WTC11 (cell line): ENCODE data around the gene SEMA4D. TPM values are rescaled to one million over a fixed set of nuclear protein-coding genes. Genes with fewer than 3 reads are reported as not detected.
A peak's percentile ranks its signal among the peaks of the same experiment; 100 is the strongest.

Experiments
- ATAC-seq: fragments of 200-7000 bp; cut with Tn5 transposase; 2 replicates; pipeline ENCODE4 v1.10.0; 2021; ENCODE audit warnings: mild to moderate bottlenecking, moderate library complexity
- CTCF ChIA-PET: fragments of 300-600 bp; sonication (Branson Sonifier 250); formaldehyde crosslinking; loops from one replicate; lab custom pipeline; 2021; ENCODE audit warnings: antibody characterized with exemption; lab: Charles Lee
- POLR2A ChIA-PET: fragments of 350-600 bp; sonication (Branson Sonifier 250); formaldehyde crosslinking; loops from one replicate; lab custom pipeline; 2021; ENCODE audit warnings: antibody characterized with exemption; lab: Charles Lee
- DNase-seq: peaks from one replicate; pipeline ENCODE4 v3.0.0; 2021; ENCODE audit warnings: low spot score
- H3K27ac Mint-ChIP-seq: 2 replicates; pipeline ENCODE4 v1.8.0; 2021; ENCODE audit warnings: mixed read lengths
- H3K27me3 Mint-ChIP-seq: 2 replicates; pipeline ENCODE4 v1.8.0; 2021; ENCODE audit warnings: low read depth, mild to moderate bottlenecking, moderate library complexity, mixed read lengths
- H3K36me3 Mint-ChIP-seq: 2 replicates; pipeline ENCODE4 v1.8.0; 2021; ENCODE audit warnings: mixed read lengths
- H3K4me1 Mint-ChIP-seq: 2 replicates; pipeline ENCODE4 v1.8.0; 2022; ENCODE audit warnings: mixed read lengths
- H3K4me3 Mint-ChIP-seq: 2 replicates; pipeline ENCODE4 v1.8.0; 2021; ENCODE audit warnings: mild to moderate bottlenecking, moderate library complexity, mixed read lengths
- H3K9me3 Mint-ChIP-seq: 2 replicates; pipeline ENCODE4 v1.8.0; 2021; ENCODE audit warnings: mixed read lengths
- EMX1 ChIP-seq: fragments of 250-450 bp; sonication (Bioruptor Pico); IDR thresholded peaks from 2 replicates; pipeline ENCODE4 v1.8.0; 2021; ENCODE audit warnings: mild to moderate bottlenecking
- GTF2I ChIP-seq: fragments of 250-450 bp; sonication (Bioruptor Pico); conservative IDR thresholded peaks from 2 replicates; pipeline ENCODE4 v1.4.0; 2021; ENCODE audit warnings: mild to moderate bottlenecking
- NFYB ChIP-seq: sonication (generic); formaldehyde crosslinking; conservative IDR thresholded peaks from 2 replicates; pipeline ENCODE4 v1.8.0; 2022; ENCODE audit warnings: low read depth, missing genetic modification reagents
- NR2C2 ChIP-seq: sonication (generic); formaldehyde crosslinking; IDR thresholded peaks from 2 replicates; pipeline ENCODE4 v1.8.0; 2022; ENCODE audit warnings: mild to moderate bottlenecking, missing genetic modification reagents
- OVOL2 ChIP-seq: fragments of 250-450 bp; sonication (Bioruptor Pico); IDR thresholded peaks from 2 replicates; pipeline ENCODE4 v1.9.0; 2021; ENCODE audit warnings: mild to moderate bottlenecking, borderline replicate concordance
- SMAD4 ChIP-seq: sonication (generic); formaldehyde crosslinking; IDR thresholded peaks from 2 replicates; pipeline ENCODE4 v1.8.0; 2022; ENCODE audit warnings: mild to moderate bottlenecking, missing genetic modification reagents
- ZNF396 ChIP-seq: fragments of 250-450 bp; sonication (Bioruptor Pico); IDR thresholded peaks from 2 replicates; pipeline ENCODE4 v1.8.0; 2021; ENCODE audit warnings: mild to moderate bottlenecking, moderate library complexity, borderline replicate concordance
- ZNF416 ChIP-seq: fragments of 250-450 bp; sonication (Bioruptor Pico); IDR thresholded peaks from 2 replicates; pipeline ENCODE4 v1.9.0; 2021; ENCODE audit warnings: mild to moderate bottlenecking, inconsistent platforms
- total RNA-seq: library from RNA; stranded (reverse); gene quantifications from 3 replicates; pipeline ENCODE4 v1.2.3, GENCODE V29; 2021
- TF ChIP-seq, protein P1 (sequence below): fragments of 250-450 bp; sonication (Bioruptor Pico); IDR thresholded peaks from 2 replicates; pipeline ENCODE4 v1.9.0; 2021; ENCODE audit warnings: mild to moderate bottlenecking, borderline replicate concordance
- TF ChIP-seq, protein P2 (sequence below): fragments of 250-450 bp; sonication (Bioruptor Pico); IDR thresholded peaks from 2 replicates; pipeline ENCODE4 v1.9.0; 2021; ENCODE audit warnings: mild to moderate bottlenecking
- TF ChIP-seq, protein P3 (sequence below): fragments of 200-600 bp; IDR thresholded peaks from 2 replicates; pipeline ENCODE4 v1.8.0; 2022; ENCODE audit warnings: antibody characterized with exemption
- TF ChIP-seq, protein P4 (sequence below): sonication (generic); formaldehyde crosslinking; IDR thresholded peaks from 2 replicates; pipeline ENCODE4 v1.8.1; 2023; ENCODE audit warnings: mild to moderate bottlenecking, missing genetic modification reagents, borderline replicate concordance
- TF ChIP-seq, protein P5 (sequence below): sonication (generic); formaldehyde crosslinking; conservative IDR thresholded peaks from 2 replicates; pipeline ENCODE4 v1.8.1; 2022; ENCODE audit warnings: mild to moderate bottlenecking, missing genetic modification reagents
- TF ChIP-seq, protein P6 (sequence below): sonication (generic); formaldehyde crosslinking; IDR thresholded peaks from 2 replicates; pipeline ENCODE4 v1.8.1; 2022; ENCODE audit warnings: low read depth, mild to moderate bottlenecking, moderate library complexity, missing genetic modification reagents, borderline replicate concordance

The SEMA4D gene
- total RNA-seq, 1 experiment from 2014 or later = 67.8 TPM

DNA sequence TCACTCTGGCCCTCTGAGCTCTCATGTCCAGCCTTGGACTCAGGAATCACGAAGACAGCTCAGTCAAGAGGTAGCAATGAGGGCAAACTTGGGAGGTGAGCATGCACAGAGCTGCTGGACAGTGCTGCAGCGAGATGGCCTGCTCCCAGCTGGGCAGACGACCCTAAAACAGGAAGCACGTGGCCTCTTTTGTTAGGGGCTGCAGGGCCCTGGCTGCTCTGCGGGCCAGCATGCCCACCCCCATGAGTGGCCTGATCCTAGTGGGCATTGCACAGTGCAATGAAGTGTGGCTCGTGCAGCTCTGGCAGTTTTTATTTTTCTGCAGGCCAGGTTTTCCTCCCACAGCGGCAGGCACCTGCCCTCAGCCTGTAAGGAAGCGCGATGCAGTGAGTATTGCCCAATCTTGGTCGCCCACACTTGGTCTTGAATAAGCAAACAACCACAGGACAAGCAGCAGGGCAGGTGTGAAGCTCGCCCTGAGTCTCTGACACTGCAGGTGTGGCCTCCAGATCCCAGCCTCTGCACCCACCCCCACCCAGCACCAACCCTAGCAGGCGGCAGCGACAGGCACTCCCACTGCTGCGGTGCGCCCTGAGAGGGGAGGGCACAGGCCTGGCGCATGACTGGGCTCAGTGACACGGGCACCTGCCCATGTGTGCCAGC lies 60.8 kb downstream of the SEMA4D start:
- Mint-ChIP-seq H3K4me3 (no peak overlapping the region), H3K27ac (peak overlapping the region; percentile 100), H3K4me1 (peaks cover 90% of the 10 kb centered on the region), H3K9me3 (no peaks in the 10 kb centered on the region), H3K36me3 (no peaks in the 10 kb centered on the region; the same call in 1 of the 2 replicates), H3K27me3 (no peaks in the 10 kb centered on the region)
- TF ChIP-seq, protein P1, sequence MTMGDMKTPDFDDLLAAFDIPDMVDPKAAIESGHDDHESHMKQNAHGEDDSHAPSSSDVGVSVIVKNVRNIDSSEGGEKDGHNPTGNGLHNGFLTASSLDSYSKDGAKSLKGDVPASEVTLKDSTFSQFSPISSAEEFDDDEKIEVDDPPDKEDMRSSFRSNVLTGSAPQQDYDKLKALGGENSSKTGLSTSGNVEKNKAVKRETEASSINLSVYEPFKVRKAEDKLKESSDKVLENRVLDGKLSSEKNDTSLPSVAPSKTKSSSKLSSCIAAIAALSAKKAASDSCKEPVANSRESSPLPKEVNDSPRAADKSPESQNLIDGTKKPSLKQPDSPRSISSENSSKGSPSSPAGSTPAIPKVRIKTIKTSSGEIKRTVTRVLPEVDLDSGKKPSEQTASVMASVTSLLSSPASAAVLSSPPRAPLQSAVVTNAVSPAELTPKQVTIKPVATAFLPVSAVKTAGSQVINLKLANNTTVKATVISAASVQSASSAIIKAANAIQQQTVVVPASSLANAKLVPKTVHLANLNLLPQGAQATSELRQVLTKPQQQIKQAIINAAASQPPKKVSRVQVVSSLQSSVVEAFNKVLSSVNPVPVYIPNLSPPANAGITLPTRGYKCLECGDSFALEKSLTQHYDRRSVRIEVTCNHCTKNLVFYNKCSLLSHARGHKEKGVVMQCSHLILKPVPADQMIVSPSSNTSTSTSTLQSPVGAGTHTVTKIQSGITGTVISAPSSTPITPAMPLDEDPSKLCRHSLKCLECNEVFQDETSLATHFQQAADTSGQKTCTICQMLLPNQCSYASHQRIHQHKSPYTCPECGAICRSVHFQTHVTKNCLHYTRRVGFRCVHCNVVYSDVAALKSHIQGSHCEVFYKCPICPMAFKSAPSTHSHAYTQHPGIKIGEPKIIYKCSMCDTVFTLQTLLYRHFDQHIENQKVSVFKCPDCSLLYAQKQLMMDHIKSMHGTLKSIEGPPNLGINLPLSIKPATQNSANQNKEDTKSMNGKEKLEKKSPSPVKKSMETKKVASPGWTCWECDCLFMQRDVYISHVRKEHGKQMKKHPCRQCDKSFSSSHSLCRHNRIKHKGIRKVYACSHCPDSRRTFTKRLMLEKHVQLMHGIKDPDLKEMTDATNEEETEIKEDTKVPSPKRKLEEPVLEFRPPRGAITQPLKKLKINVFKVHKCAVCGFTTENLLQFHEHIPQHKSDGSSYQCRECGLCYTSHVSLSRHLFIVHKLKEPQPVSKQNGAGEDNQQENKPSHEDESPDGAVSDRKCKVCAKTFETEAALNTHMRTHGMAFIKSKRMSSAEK = no peak
- TF ChIP-seq OVOL2 = no peak
- TF ChIP-seq ZNF416 = no peak
- TF ChIP-seq NR2C2 = no peak
- TF ChIP-seq, protein P2, sequence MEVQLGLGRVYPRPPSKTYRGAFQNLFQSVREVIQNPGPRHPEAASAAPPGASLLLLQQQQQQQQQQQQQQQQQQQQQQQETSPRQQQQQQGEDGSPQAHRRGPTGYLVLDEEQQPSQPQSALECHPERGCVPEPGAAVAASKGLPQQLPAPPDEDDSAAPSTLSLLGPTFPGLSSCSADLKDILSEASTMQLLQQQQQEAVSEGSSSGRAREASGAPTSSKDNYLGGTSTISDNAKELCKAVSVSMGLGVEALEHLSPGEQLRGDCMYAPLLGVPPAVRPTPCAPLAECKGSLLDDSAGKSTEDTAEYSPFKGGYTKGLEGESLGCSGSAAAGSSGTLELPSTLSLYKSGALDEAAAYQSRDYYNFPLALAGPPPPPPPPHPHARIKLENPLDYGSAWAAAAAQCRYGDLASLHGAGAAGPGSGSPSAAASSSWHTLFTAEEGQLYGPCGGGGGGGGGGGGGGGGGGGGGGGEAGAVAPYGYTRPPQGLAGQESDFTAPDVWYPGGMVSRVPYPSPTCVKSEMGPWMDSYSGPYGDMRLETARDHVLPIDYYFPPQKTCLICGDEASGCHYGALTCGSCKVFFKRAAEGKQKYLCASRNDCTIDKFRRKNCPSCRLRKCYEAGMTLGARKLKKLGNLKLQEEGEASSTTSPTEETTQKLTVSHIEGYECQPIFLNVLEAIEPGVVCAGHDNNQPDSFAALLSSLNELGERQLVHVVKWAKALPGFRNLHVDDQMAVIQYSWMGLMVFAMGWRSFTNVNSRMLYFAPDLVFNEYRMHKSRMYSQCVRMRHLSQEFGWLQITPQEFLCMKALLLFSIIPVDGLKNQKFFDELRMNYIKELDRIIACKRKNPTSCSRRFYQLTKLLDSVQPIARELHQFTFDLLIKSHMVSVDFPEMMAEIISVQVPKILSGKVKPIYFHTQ (CRISPR knock-in tag) = no peak
- TF ChIP-seq EMX1 (CRISPR knock-in tag) = no peak
- ChIA-PET POLR2A (no interaction called here), CTCF (interaction anchor here (0.6 to 0.9 kb wide), 2 partner anchors 112 to 134 kb away, joined by 3 read pairs; no protein-coding TSS in a partner anchor)
- DNase-seq = no peak
- no peak for ATAC-seq

DNA sequence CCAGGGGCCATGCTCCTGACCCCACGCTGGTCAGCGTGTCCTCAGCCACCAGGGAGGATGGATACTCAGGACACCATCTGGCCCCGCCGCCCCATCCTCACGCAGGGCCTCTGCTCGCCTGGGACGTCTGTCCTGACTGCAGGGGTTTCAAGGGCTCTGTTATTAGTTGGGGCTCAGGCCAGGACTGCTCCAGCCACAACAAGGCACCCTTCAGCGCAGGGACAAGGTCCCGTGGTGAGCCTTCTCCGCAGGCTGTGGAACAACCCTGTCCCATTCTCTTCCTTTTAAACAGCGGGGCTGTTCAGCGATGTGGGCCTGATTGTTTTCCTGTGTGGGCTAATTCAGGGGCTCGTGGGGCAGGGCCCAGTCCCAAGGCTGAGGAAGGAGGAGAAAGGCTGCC lies 61.6 kb downstream of the SEMA4D start:
- DNase-seq (no peak), ATAC-seq (no peak)
- H3K4me1 Mint-ChIP-seq = peaks cover 90% of the 10 kb centered on the region
- CTCF ChIA-PET = interaction anchor here (0.6 to 3.1 kb wide), 3 partner anchors 112 to 533 kb away, joined by 3 to 16 read pairs (median 3); no protein-coding TSS in a partner anchor
- H3K36me3 Mint-ChIP-seq = no peaks in the 10 kb centered on the region; the same call in 1 of the 2 replicates
- peak overlapping the region; percentile 62; the same call in 1 of the 2 replicates for H3K4me3 Mint-ChIP-seq
- TF ChIP-seq SMAD4 (no peak), NFYB (CRISPR knock-in tag) (no peak), ZNF396 (CRISPR knock-in tag) (no peak), GTF2I (CRISPR knock-in tag) (no peak)
- TF ChIP-seq, protein P3, sequence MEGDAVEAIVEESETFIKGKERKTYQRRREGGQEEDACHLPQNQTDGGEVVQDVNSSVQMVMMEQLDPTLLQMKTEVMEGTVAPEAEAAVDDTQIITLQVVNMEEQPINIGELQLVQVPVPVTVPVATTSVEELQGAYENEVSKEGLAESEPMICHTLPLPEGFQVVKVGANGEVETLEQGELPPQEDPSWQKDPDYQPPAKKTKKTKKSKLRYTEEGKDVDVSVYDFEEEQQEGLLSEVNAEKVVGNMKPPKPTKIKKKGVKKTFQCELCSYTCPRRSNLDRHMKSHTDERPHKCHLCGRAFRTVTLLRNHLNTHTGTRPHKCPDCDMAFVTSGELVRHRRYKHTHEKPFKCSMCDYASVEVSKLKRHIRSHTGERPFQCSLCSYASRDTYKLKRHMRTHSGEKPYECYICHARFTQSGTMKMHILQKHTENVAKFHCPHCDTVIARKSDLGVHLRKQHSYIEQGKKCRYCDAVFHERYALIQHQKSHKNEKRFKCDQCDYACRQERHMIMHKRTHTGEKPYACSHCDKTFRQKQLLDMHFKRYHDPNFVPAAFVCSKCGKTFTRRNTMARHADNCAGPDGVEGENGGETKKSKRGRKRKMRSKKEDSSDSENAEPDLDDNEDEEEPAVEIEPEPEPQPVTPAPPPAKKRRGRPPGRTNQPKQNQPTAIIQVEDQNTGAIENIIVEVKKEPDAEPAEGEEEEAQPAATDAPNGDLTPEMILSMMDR = no peak
- TF ChIP-seq, protein P4, sequence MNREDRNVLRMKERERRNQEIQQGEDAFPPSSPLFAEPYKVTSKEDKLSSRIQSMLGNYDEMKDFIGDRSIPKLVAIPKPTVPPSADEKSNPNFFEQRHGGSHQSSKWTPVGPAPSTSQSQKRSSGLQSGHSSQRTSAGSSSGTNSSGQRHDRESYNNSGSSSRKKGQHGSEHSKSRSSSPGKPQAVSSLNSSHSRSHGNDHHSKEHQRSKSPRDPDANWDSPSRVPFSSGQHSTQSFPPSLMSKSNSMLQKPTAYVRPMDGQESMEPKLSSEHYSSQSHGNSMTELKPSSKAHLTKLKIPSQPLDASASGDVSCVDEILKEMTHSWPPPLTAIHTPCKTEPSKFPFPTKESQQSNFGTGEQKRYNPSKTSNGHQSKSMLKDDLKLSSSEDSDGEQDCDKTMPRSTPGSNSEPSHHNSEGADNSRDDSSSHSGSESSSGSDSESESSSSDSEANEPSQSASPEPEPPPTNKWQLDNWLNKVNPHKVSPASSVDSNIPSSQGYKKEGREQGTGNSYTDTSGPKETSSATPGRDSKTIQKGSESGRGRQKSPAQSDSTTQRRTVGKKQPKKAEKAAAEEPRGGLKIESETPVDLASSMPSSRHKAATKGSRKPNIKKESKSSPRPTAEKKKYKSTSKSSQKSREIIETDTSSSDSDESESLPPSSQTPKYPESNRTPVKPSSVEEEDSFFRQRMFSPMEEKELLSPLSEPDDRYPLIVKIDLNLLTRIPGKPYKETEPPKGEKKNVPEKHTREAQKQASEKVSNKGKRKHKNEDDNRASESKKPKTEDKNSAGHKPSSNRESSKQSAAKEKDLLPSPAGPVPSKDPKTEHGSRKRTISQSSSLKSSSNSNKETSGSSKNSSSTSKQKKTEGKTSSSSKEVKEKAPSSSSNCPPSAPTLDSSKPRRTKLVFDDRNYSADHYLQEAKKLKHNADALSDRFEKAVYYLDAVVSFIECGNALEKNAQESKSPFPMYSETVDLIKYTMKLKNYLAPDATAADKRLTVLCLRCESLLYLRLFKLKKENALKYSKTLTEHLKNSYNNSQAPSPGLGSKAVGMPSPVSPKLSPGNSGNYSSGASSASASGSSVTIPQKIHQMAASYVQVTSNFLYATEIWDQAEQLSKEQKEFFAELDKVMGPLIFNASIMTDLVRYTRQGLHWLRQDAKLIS (CRISPR knock-in tag) = no peak
- TF ChIP-seq, protein P5, sequence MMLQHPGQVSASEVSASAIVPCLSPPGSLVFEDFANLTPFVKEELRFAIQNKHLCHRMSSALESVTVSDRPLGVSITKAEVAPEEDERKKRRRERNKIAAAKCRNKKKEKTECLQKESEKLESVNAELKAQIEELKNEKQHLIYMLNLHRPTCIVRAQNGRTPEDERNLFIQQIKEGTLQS = no peak
- TF ChIP-seq, protein P6, sequence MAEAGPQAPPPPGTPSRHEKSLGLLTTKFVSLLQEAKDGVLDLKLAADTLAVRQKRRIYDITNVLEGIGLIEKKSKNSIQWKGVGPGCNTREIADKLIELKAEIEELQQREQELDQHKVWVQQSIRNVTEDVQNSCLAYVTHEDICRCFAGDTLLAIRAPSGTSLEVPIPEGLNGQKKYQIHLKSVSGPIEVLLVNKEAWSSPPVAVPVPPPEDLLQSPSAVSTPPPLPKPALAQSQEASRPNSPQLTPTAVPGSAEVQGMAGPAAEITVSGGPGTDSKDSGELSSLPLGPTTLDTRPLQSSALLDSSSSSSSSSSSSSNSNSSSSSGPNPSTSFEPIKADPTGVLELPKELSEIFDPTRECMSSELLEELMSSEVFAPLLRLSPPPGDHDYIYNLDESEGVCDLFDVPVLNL (CRISPR knock-in tag) = no peak
- peak overlapping the region; percentile 100 for H3K27ac Mint-ChIP-seq
- H3K27me3 Mint-ChIP-seq = no peaks in the 10 kb centered on the region
- POLR2A ChIA-PET = interaction anchor here (0.6 to 1.3 kb wide), 3 partner anchors 20 to 119 kb away, joined by 3 read pairs; no protein-coding TSS in a partner anchor
- H3K9me3 Mint-ChIP-seq = no peaks in the 10 kb centered on the region
